ENCODE measurements around the gene CFAP54. TPM values are rescaled to one million over a fixed set of nuclear protein-coding genes. Genes with fewer than 3 reads are reported as not detected.
A peak's percentile ranks its signal among the peaks of the same experiment; 100 is the strongest.

The CFAP54 gene
- total and polyA plus RNA-seq, 2 donors from 2014 or later = 0.13 to 6.6 TPM

- no peak overlapping the region for H3K4me3 ChIP-seq (ENCODE audit: low read length in 3 of 3)
- H3K4me1 ChIP-seq (ENCODE audit: control insufficient read depth in 2 of 3, insufficient read depth in 2 of 3, low read depth in 1 of 3, low read length in 3 of 3) = no peaks in the 10 kb centered on the region
- H3K27ac ChIP-seq (ENCODE audit: low read depth in 2 of 2, low read length in 2 of 2) = no peak overlapping the region
- H3K9me3 ChIP-seq (ENCODE audit: control insufficient read depth in 2 of 3, insufficient read depth in 1 of 3, low read length in 3 of 3) = no peaks in the 10 kb centered on the region
- no peak for DNase-seq
- intact Hi-C loops (cut with DNase I) = no loop called here
- no peak overlapping the region for H3K9ac ChIP-seq (ENCODE audit: low read length in 3 of 3)
- H3K36me3 ChIP-seq (ENCODE audit: control insufficient read depth in 2 of 3, insufficient read depth in 3 of 3, low read length in 3 of 3) = no peaks in the 10 kb centered on the region
- no peaks in the 10 kb centered on the region for H3K27me3 ChIP-seq (ENCODE audit: control insufficient read depth, insufficient read depth, low read length)
- no peak for FAIRE-seq
- no peak for TF ChIP-seq CTCF (IDR thresholded peaks at IDR 0.05; ENCODE audit: borderline replicate concordance, extremely low read depth, insufficient read depth)
Measured at GRCh38 chr12:96571101-96571862, 81.9 kb downstream of the CFAP54 start.

GRCh38 chr12:96578526-96579125 is 89.2 kb downstream of the CFAP54 start:
- Histone ChIP-seq H3K9me3 (ENCODE audit: control insufficient read depth in 2 of 3, insufficient read depth in 1 of 3, low read length in 3 of 3) (no peaks in the 10 kb centered on the region), H3K4me1 (ENCODE audit: control insufficient read depth in 2 of 3, insufficient read depth in 2 of 3, low read depth in 1 of 3, low read length in 3 of 3) (no peaks in the 10 kb centered on the region), H3K4me3 (ENCODE audit: low read length in 3 of 3) (no peak overlapping the region), H3K36me3 (ENCODE audit: control insufficient read depth in 2 of 3, insufficient read depth in 3 of 3, low read length in 3 of 3) (no peaks in the 10 kb centered on the region), H3K27ac (ENCODE audit: low read depth in 2 of 2, low read length in 2 of 2) (no peak overlapping the region), H3K27me3 (ENCODE audit: control insufficient read depth, insufficient read depth, low read length) (no peaks in the 10 kb centered on the region), H3K9ac (ENCODE audit: low read length in 3 of 3) (no peak overlapping the region)
- peak in 2 of 5 donors; percentile 70 to 85 for DNase-seq
- intact Hi-C loops (cut with DNase I) = no loop called here
- peak; percentile 57 for TF ChIP-seq CTCF (IDR thresholded peaks at IDR 0.05; ENCODE audit: borderline replicate concordance, extremely low read depth, insufficient read depth)
- peak; percentile 90 for FAIRE-seq

- no peak for TF ChIP-seq CTCF (IDR thresholded peaks at IDR 0.05; ENCODE audit: borderline replicate concordance, extremely low read depth, insufficient read depth)
- intact Hi-C loops (cut with DNase I) = no loop called here
- no peak for FAIRE-seq
Measured at GRCh38 chr12:96585977-96586376, 96.6 kb downstream of the CFAP54 start.

More at GRCh38 chr12:96585977-96586376, 96.6 kb downstream of the CFAP54 start:
- H3K36me3 ChIP-seq (ENCODE audit: control insufficient read depth in 2 of 3, insufficient read depth in 3 of 3, low read length in 3 of 3) = no peaks in the 10 kb centered on the region
- no peak overlapping the region for H3K27ac ChIP-seq (ENCODE audit: low read depth in 2 of 2, low read length in 2 of 2)
- no peak overlapping the region for H3K9ac ChIP-seq (ENCODE audit: low read length in 3 of 3)
- no peaks in the 10 kb centered on the region for H3K4me1 ChIP-seq (ENCODE audit: control insufficient read depth in 2 of 3, insufficient read depth in 2 of 3, low read depth in 1 of 3, low read length in 3 of 3)
- H3K4me3 ChIP-seq (ENCODE audit: low read length in 3 of 3) = no peak overlapping the region
- DNase-seq = peak in 1 of 5 donors; percentile 0
- no peaks in the 10 kb centered on the region for H3K27me3 ChIP-seq (ENCODE audit: control insufficient read depth, insufficient read depth, low read length)
- no peaks in the 10 kb centered on the region for H3K9me3 ChIP-seq (ENCODE audit: control insufficient read depth in 2 of 3, insufficient read depth in 1 of 3, low read length in 3 of 3)

Measured in kidney (tissue), 14 donors.